SK-N-SH treated with all-trans-retinoic acid at 6 μM for 48 hours (cell line): ENCODE measurements around the gene ARHGAP26.

Experiments used
- ATAC-seq: fragments of 200-7000 bp; cut with Tn5 transposase; 3 replicates; pipeline ENCODE4 v1.9.1; 2020; ENCODE audit warnings: mild to moderate bottlenecking, moderate library complexity
- ARNTL ChIP-seq: fragments of 450-650 bp; formaldehyde crosslinking; IDR thresholded peaks from 2 replicates; pipeline ENCODE4 v1.5.0; 2020; ENCODE audit warnings: low read depth, mild to moderate bottlenecking, moderate library complexity, borderline replicate concordance
- BACH2 ChIP-seq: fragments of 250-450 bp; sonication (Bioruptor Pico); IDR thresholded peaks from 2 replicates; pipeline ENCODE4 v1.9.0; 2021; ENCODE audit warnings: mild to moderate bottlenecking, borderline replicate concordance
- CSDC2 ChIP-seq: fragments of 250-450 bp; sonication (Bioruptor Pico); IDR thresholded peaks from 2 replicates; pipeline ENCODE4 v1.5.0; 2020; ENCODE audit warnings: mild to moderate bottlenecking, moderate library complexity
- ESRRG ChIP-seq: fragments of 250-450 bp; sonication (Bioruptor Pico); IDR thresholded peaks from 2 replicates; pipeline ENCODE4 v1.6.1; 2021; ENCODE audit warnings: mild to moderate bottlenecking
- GLIS3 ChIP-seq: fragments of 250-450 bp; sonication (Bioruptor Pico); IDR thresholded peaks from 2 replicates; pipeline ENCODE4 v1.5.0; 2020; ENCODE audit warnings: mild to moderate bottlenecking, moderate library complexity
- ISL1 ChIP-seq: fragments of 250-450 bp; sonication (Bioruptor Pico); IDR thresholded peaks from 2 replicates; pipeline ENCODE4 v2.1.2; 2022; ENCODE audit warnings: mild to moderate bottlenecking, moderate library complexity
- OSR1 ChIP-seq: fragments of 250-450 bp; sonication (Bioruptor Pico); IDR thresholded peaks from 2 replicates; pipeline ENCODE4 v1.8.0; 2022; ENCODE audit warnings: moderate library complexity, mild to moderate bottlenecking, inconsistent platforms
- PPARA ChIP-seq: fragments of 250-450 bp; sonication (Bioruptor Pico); IDR thresholded peaks from 2 replicates; pipeline ENCODE4 v1.5.0; 2020; ENCODE audit warnings: mild to moderate bottlenecking, borderline replicate concordance
- RARB ChIP-seq: fragments of 250-450 bp; sonication (Bioruptor Pico); IDR thresholded peaks from 2 replicates; pipeline ENCODE4 v1.8.0; 2021; ENCODE audit warnings: mild to moderate bottlenecking, moderate library complexity
- SNAI2 ChIP-seq: fragments of 250-450 bp; sonication (Bioruptor Pico); IDR thresholded peaks from 2 replicates; pipeline ENCODE4 v1.5.0; 2020; ENCODE audit warnings: mild to moderate bottlenecking, moderate library complexity
- TOX ChIP-seq: fragments of 250-450 bp; sonication (Bioruptor Pico); IDR thresholded peaks from 2 replicates; pipeline ENCODE4 v1.8.0; 2021; ENCODE audit warnings: mild to moderate bottlenecking, moderate library complexity, borderline replicate concordance
- ZFP3 ChIP-seq: fragments of 250-450 bp; sonication (Bioruptor Pico); IDR thresholded peaks from 2 replicates; pipeline ENCODE4 v1.5.0; 2020; ENCODE audit warnings: mild to moderate bottlenecking, moderate library complexity
- ZNF565 ChIP-seq: fragments of 450-650 bp; formaldehyde crosslinking; conservative IDR thresholded peaks from 2 replicates; pipeline ENCODE4 v1.5.0; 2020; ENCODE audit warnings: low read depth, mild to moderate bottlenecking, moderate library complexity
- ZNF70 ChIP-seq: fragments of 450-650 bp; formaldehyde crosslinking; IDR thresholded peaks from 2 replicates; pipeline ENCODE4 v1.5.0; 2020; ENCODE audit warnings: mild to moderate bottlenecking, moderate library complexity
- ZNF8 ChIP-seq: fragments of 450-650 bp; formaldehyde crosslinking; IDR thresholded peaks from 2 replicates; pipeline ENCODE4 v1.5.0; 2020; ENCODE audit warnings: mild to moderate bottlenecking, moderate library complexity
- TF ChIP-seq, protein P1 (sequence below): fragments of 250-450 bp; sonication (Bioruptor Pico); IDR thresholded peaks from 2 replicates; pipeline ENCODE4 v1.8.0; 2020; ENCODE audit warnings: mild to moderate bottlenecking, moderate library complexity, borderline replicate concordance
- TF ChIP-seq, protein P2 (sequence below): fragments of 250-450 bp; sonication (Bioruptor Pico); IDR thresholded peaks from 2 replicates; pipeline ENCODE4 v1.8.0; 2021; ENCODE audit warnings: low read depth, mild to moderate bottlenecking, moderate library complexity, borderline replicate concordance
- TF ChIP-seq, protein P3 (sequence below): fragments of 250-450 bp; sonication (Bioruptor Pico); IDR thresholded peaks from 2 replicates; pipeline ENCODE4 v1.5.0; 2020; ENCODE audit warnings: mild to moderate bottlenecking, moderate library complexity
- TF ChIP-seq, protein P4 (sequence below): fragments of 250-450 bp; sonication (Bioruptor Pico); IDR thresholded peaks from 2 replicates; pipeline ENCODE4 v1.5.1; 2021; ENCODE audit warnings: mild to moderate bottlenecking, moderate library complexity

Gene ARHGAP26

DNA sequence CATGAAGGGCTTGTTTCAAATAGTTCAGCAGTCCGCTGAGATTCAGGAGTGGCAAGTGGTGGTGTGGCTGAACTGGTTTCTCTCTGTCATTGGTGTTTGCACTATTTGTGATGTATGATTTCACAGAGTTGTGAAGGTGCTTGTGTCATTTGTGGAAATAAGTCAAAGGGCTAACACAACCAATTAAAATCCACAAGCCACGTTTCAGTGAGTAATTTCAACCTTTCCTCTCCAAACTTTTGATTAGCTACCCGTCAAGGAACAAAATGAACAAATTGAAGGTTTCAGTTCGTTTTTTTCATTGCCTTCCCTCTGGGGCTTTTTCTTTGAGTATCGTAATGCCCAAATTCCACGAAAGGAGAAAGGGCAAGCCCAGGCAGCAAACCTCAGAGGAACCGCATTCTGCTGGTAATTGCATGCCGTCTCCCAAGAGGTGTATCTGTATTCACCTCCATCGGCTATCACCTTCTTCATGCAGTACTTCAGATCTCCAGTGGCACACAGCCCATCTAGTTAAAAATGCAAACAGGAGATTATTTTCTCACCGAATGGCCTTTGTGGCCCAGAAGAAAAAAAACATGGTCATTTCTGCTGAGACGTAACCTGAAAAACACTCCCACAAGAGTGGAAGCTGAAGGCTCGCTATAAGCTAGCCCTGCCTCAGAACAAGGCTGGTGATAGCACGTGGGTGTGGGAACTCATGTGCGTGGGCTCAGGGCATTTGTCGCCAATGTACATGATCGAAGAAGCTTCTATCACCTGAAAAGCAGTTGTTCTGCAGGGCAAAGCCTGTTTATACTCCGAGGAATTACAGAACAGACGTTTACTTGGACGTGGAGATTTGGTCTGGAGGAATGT, 436.2 kb downstream of the ARHGAP26 start:
- ATAC-seq, result no peak
- TF ChIP-seq ISL1 (no peak), PPARA (CRISPR knock-in tag) (no peak), ESRRG (CRISPR knock-in tag) (no peak), ZNF565 (CRISPR knock-in tag) (no peak), ZNF70 (CRISPR knock-in tag) (no peak), CSDC2 (CRISPR knock-in tag) (no peak), GLIS3 (CRISPR knock-in tag) (no peak)
- TF ChIP-seq, protein P1, sequence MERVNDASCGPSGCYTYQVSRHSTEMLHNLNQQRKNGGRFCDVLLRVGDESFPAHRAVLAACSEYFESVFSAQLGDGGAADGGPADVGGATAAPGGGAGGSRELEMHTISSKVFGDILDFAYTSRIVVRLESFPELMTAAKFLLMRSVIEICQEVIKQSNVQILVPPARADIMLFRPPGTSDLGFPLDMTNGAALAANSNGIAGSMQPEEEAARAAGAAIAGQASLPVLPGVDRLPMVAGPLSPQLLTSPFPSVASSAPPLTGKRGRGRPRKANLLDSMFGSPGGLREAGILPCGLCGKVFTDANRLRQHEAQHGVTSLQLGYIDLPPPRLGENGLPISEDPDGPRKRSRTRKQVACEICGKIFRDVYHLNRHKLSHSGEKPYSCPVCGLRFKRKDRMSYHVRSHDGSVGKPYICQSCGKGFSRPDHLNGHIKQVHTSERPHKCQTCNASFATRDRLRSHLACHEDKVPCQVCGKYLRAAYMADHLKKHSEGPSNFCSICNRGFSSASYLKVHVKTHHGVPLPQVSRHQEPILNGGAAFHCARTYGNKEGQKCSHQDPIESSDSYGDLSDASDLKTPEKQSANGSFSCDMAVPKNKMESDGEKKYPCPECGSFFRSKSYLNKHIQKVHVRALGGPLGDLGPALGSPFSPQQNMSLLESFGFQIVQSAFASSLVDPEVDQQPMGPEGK (CRISPR knock-in tag), result no peak

DNA sequence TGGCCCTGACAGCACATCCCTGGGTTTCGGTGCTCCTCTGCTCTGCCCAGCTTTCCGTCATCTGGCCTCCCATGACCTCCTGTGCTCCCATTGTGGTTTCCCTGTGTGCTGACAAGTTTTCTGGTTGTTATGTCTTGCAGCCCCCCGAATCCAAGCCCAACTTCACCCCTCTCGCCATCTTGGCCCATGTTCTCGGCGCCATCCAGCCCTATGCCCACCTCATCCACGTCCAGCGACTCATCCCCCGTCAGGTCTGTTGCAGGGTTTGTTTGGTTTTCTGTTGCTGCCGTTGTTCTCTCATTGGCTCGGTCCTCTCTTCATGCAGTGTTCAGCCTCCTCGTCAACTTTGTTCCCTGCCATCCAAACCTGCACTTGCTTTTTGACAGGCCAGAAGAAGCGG, 436.9 kb downstream of the ARHGAP26 start:
- no peak for ATAC-seq
- TF ChIP-seq CSDC2 (CRISPR knock-in tag) (no peak), ZNF8 (no peak), RARB (no peak), TOX (CRISPR knock-in tag) (no peak), ZNF565 (CRISPR knock-in tag) (no peak), OSR1 (CRISPR knock-in tag) (no peak), ZFP3 (CRISPR knock-in tag) (no peak), ZNF70 (CRISPR knock-in tag) (no peak), ARNTL (no peak), BACH2 (no peak), ISL1 (no peak), GLIS3 (CRISPR knock-in tag) (no peak), PPARA (CRISPR knock-in tag) (no peak), SNAI2 (CRISPR knock-in tag) (no peak)
- TF ChIP-seq, protein P2, sequence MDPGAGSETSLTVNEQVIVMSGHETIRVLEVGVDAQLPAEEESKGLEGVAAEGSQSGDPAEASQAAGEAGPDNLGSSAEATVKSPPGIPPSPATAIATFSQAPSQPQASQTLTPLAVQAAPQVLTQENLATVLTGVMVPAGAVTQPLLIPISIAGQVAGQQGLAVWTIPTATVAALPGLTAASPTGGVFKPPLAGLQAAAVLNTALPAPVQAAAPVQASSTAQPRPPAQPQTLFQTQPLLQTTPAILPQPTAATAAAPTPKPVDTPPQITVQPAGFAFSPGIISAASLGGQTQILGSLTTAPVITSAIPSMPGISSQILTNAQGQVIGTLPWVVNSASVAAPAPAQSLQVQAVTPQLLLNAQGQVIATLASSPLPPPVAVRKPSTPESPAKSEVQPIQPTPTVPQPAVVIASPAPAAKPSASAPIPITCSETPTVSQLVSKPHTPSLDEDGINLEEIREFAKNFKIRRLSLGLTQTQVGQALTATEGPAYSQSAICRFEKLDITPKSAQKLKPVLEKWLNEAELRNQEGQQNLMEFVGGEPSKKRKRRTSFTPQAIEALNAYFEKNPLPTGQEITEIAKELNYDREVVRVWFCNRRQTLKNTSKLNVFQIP (CRISPR knock-in tag), result no peak
- TF ChIP-seq, protein P3, sequence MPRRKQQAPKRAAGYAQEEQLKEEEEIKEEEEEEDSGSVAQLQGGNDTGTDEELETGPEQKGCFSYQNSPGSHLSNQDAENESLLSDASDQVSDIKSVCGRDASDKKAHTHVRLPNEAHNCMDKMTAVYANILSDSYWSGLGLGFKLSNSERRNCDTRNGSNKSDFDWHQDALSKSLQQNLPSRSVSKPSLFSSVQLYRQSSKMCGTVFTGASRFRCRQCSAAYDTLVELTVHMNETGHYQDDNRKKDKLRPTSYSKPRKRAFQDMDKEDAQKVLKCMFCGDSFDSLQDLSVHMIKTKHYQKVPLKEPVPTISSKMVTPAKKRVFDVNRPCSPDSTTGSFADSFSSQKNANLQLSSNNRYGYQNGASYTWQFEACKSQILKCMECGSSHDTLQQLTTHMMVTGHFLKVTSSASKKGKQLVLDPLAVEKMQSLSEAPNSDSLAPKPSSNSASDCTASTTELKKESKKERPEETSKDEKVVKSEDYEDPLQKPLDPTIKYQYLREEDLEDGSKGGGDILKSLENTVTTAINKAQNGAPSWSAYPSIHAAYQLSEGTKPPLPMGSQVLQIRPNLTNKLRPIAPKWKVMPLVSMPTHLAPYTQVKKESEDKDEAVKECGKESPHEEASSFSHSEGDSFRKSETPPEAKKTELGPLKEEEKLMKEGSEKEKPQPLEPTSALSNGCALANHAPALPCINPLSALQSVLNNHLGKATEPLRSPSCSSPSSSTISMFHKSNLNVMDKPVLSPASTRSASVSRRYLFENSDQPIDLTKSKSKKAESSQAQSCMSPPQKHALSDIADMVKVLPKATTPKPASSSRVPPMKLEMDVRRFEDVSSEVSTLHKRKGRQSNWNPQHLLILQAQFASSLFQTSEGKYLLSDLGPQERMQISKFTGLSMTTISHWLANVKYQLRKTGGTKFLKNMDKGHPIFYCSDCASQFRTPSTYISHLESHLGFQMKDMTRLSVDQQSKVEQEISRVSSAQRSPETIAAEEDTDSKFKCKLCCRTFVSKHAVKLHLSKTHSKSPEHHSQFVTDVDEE (CRISPR knock-in tag), result no peak
- TF ChIP-seq, protein P4, sequence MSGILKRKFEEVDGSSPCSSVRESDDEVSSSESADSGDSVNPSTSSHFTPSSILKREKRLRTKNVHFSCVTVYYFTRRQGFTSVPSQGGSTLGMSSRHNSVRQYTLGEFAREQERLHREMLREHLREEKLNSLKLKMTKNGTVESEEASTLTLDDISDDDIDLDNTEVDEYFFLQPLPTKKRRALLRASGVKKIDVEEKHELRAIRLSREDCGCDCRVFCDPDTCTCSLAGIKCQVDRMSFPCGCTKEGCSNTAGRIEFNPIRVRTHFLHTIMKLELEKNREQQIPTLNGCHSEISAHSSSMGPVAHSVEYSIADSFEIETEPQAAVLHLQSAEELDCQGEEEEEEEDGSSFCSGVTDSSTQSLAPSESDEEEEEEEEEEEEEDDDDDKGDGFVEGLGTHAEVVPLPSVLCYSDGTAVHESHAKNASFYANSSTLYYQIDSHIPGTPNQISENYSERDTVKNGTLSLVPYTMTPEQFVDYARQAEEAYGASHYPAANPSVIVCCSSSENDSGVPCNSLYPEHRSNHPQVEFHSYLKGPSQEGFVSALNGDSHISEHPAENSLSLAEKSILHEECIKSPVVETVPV, result no peak
- TF ChIP-seq, protein P1 (CRISPR knock-in tag), result no peak
